HG02870 (cell line): ENCODE results near the gene DERL3.

ENCODE experiments used
- ATAC-seq: cut with Tn5 transposase; IDR thresholded peaks from one replicate; pipeline ENCODE4 v1.9.1; 2021; ENCODE audit warnings: mild to moderate bottlenecking, moderate library complexity; ENCODE audit not compliant: unreplicated experiment

DERL3 gene

DNA sequence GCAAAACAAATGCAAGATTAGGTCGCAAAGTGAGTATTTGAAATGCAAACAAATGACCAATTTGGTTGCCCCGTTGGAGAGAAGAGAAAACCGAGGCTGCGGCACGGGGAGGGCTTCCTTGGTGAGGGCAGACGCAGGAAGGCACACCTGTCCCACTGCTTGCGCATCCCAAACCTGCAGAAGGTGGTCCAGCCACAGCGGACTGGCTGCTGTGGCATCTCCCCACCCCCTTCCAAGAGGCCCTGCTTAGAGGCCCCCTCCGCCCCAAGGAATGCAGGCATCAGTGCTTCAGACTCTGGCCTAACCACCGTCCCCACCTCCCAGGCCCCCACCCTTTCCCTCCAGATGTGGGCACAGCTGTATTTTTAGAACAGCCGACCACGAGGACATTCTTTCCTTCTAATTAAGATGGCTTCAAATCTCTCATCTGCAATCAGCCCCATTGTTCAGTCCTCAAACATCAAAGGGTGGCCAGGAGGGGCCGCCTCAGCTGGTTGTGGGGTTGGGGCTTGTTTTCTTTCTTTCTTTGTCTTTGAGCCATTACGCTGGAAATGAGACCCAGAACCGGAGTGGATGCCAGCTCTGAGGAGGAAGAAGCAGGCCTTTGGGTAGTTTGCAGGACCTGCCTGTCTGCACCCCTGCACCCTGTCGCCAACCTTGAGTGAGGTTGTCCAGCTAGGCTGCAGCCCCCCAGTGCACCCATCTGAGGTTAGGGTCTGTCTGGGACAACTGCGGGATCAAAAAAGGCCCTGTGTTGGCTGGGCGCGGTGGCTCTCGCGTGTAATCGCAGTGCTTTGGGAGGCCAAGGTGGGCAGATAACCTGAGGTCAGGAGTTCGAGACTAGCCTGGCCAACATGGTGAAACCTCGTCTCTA, 9.4 kb upstream of the DERL3 start:
- no peak for ATAC-seq

DNA sequence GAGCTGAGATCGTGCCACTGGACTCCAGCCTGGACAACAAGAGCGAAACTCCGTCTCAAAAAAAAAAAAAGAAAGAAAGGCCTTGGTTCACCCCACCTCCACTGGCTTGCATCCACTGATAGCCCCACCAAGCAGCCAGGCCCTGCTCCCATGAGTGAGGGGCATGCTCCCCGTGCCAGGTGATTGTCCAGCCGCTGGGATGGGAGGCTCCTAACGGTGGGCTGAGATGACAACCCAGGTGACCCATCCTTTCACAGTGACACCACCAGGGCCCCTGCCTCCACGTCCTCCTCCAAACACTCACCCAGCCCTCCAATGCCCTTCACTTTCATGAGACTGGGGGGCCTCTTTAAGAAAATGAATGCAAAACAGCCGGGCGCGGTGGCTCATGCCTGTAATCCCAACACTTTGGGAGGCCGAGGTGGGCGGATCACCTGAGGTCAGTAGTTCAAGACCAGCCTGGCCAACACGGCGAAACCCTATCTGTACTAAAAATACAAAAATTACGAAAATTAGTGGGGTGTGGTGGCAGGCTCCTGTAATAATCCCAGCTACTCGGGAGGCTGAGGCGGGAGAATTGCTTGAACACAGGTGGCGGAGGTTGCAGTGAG, 8.6 kb upstream of the DERL3 start:
- no peak for ATAC-seq

DNA sequence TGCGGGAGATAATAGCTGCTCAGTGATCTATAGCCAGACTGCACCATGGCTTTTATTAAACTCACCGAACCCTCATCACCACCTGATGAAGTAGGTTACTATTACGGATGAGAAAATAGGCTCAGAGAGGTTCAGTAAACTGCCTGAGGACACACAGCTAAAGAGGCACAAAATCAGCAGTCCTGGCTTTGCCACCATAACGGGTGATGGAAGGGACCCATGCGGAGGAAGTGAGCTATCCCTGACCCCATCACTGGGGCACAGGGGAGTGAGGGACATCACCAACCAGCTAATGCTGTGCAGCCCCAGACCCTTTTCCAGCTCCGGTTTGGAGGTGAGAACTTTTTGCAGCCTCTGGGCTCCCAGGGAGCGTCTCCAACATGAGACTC, 7.3 kb upstream of the DERL3 start:
- ATAC-seq = no peak

DNA sequence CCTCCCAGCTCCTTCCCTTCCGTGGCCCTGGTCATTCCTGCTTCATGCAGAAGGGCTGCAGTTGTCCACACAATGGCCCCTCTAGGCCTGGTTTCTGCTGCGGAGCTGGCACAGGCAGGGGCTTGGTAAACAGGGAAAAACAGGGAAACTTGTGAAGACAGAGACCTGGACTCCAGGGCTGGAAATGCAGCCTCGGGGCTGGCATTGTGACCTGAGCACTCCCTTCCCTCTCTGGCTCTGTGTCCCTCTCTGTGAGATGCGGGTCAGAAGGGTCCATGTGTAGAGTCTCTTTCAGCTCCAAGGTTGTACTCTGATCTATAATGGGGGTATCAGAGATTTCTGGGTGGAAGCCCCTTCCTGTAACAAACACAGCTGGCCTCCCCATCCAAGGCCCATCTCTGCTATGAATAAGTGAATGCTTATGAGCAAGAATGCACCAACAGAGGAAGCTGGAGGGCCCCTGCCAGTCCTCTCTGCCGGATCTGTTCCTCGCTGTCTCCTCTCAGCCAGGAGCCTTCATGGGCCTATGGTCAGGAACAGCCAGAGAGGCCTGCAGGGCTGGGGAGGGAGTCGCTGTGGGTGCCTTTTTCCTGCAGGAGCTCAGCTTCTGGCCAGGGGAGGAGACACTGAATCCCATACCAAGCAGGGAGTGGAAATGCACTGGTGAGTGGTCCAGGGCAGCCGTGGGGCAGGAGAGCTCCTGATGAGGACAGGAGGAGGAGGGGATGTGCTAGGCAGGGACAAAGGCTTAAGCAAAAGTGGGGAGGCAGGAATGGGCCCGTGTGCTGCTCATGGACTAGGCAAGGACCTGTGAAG, 6.7 kb upstream of the DERL3 start:
- ATAC-seq = no peak

DNA sequence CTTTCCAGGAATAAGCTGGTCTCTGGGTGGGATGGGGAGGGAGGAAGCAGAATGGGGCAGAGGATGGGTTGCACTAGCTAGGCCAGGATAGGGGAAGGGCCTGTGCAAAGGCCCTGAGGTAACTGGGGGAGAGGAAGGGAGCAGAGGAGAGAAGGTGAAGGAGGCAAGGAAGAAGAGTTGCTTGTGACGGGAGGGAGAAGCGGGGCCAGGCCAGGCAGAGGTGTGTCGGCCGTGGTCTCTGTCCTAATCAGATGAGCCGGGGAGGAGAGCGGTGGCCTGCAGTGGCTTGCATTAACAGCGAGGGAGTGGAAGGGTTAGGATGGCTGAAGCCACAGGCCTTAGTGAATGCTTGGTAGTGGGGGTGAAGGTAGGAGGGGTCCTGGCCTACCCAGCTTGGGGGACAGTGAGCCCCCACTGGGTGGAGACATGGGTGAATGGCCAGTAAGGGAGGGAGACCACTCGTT, 6.0 kb upstream of the DERL3 start:
- ATAC-seq = no peak

DNA sequence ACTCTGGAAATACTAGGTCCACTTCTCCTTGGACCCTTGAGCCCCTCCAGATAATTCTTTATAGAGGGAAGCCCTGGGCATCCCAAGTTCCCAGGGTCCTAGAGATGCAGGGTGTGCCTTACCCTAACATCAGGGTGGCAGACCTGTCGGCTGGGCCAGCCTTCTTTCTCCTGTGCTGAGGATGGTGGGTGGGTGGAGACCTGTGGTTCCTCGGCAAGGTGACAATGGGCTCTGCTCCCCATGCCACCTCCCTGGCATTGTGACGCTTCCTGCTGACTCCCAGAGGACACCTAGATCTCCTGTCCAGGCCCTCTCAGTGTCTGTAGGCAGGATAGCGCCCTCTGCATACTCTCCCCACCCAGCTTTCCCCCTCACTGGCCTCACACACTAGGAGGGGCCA, 3.8 kb upstream of the DERL3 start:
- no peak for ATAC-seq

DNA sequence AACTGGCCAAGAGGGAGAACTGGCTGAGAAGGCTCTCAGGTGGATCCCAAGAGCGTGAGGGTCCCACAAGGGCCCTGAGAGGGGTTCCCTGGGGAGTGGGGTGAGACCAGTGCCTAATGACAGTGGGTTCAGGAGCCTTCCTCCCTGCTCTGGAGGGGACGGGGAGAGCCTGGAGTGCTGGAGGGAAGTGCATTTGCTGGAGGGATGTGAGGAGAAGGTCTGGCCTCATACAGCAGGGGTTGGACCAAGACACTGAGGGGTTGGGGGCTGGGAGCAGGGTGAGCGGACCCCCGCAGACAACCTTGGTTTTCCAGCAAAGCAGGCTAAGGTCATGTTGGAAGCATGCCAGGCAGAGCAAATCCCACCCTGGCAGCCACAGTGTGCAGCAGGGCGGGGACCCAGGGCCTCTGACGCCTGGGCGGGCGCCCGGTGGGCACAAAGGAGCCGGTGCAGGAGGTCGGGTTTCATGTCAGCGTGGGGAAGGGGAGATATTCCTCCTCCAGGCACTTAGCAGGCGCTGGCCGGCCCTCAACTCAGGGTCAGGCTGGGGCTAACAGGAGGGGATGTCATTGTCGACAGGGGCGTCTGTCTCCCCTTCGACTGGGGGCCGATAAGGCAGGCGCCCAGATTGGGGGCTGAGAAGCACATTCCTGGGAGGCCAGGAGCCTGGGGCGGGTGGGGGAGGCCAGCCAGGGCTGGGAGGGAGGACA, 3.1 kb upstream of the DERL3 start:
- no peak for ATAC-seq

DNA sequence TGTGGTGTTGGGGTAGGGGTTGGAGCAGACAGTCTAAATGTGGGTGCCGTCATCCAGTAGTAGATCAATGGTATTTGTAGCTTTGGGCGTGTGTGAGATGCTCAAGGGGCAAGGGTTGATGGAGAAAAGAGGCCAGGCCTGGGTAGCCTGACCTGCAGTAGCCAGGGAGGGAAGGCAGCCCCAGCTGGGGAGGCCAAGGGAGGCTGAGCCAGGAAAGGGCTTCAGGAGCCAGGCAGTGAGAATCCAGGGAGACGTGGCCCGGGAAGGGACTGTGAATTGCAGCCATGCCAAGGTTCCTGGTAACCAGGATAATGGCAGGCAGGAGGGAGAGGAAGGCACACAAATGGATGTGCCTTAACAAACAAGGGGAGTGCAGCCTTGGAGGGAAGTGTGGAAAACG, 2.5 kb upstream of the DERL3 start:
- no peak for ATAC-seq

DNA sequence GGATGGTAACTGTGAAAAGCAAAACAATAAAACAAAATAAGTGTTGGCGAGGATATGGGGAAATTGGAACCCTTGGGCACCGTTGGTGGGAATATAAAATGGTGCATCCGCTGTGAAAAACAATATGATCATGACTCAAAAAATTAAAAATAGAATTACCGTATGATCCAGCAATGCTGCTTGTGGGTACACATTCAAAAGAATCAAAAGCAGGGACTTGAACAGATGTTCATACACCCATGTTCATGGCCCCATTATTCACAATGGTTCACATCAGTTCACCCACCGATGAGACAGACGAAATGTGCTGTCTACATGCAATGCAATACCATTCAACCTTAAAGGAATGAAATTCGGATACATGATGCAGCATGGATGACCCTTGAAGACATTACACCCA, 1.2 kb upstream of the DERL3 start:
- ATAC-seq = no peak

DNA sequence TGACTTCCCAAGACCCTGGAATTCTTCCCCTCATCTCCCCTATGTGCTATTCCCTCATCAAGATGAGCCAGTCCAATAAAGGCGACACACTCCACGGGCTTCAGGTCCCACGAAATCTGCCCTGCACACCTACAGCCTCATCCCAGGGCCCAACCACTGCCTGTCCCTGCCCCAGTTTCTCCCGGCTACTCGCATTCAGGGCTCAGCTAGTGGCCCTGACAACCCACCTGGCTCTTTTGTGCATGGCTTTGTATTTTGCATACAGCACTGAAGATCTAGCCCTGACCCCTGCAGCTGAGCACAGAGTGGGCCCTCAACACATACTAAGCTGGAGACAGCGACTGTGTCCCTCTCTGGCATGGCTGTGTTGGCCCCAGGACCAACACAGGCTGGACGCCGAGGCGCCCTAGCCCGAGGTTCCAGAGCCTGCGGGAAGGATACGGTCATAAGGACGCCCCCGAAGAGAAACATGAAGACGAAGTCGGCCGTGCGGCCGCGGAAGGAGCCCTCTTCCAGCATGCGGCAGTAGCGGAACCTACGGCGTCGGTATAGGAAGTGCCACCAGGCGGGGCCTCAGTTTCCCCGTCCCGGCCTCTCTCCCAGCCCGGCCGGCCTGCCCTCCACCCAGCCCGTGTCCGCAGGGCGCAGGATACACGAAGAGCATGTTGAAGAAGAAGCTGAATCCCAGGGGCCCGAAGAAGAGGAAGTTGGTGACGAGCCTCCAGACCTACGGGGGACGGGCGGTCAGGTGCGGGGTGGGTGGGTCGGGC, 710 bp downstream of the DERL3 start:
- no peak for ATAC-seq

DNA sequence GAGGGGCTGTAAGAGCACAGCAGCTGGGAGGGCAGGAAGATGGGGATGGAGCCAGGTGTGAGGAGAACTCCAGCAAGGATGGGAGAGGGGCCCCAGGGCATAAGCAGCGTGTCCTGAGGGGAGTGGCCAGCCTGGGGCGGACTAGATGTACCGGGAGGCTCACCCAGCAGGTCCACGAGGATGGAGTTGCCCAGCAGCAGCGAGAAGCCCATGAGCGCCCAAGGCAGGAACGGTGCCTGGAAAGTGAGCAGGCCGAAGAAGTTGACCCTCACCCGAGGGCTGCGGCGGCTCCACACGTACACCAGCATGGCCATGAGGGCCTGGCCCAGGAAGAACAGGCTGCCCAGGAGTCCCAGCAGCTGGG, 1.3 kb downstream of the DERL3 start:
- no peak for ATAC-seq

DNA sequence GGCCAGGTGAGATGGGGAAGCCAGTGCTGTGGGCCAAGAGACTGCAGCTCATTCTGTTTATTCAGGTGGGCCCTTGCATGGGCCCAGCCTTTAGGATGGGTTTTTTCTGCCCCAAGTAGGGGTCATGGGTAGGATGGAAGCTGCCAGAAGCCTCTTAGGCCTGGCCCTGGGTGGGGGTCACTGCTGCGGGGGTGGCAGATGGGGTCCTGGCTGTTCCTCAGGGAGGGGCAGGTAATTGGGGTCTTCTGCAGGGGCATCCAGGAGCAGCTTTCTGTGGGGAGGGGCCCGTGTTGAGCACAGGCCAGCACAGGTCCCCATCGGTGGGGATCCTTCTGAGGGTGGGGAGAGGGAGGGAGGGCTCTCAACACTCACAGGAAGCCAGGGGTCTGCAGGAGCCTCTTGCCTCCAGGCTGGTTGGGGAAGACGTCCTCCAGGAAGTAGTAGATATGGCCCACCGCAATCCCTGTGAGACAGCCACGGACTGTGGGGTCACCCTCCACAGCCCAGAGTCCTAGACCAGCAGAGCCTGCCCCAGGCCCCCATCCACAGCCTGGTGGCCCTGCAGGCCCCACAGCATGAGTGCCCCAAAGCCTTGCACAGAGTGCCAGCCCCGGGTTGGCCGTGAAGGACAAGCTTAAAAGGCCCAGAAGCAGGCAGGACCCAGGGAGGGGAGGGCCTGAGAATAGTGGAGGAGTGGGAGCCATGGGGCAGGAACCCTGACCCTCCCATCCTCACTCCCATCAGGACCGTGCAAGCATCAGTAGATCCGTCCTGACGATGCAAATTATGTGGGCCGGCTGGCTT, 1.9 kb downstream of the DERL3 start:
- ATAC-seq = no peak

DNA sequence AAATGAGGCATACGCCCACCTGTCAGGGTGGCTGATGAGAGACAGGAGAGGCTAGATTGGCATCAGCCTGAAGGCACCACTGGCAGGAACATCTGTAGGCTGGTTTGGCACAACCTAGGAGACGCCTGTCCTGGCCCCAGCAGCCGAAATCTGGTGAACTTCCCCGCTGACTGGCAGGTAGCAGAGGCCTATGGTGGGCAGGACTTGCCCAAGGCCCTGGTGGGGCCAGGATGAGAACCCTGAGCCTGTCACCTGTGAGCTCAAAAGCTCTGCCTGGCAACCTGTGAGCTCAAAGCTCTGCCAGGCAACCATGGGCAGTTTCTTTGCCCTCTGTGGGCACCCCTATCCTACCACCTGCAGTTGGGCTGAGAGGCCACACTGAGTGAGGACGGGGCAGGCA, 2.5 kb downstream of the DERL3 start:
- no peak for ATAC-seq

DNA sequence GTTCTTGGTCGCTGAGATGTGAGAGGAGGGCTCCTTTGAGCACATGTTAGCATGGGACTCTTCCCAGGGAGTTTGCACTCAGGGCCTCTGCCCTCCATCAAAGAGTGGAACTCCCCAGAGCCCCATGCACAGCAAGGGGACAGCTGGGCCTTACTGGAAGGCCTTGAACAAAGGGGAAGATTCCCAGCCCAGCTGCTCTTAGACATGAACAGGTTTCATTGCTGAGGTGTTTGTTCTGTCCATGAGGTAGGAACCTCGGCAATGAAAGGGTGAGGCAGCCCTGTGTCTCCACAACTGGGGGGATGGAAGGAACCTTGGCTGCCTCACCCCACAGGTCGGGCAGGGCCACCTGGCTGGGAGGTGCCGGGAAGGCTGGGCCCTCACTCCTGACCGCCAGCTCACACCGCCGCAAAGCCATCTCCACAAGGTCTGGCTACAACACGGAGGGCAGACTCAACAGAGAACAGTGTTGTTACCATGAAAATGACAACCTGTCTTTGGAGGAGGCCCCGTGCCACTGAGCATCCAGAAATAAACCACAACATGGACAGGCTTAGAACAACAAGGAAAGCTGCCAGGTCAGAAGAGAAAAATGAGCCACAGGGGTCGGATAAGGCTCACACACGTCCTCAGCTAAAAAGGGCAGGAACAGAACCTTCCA, 3.2 kb downstream of the DERL3 start:
- ATAC-seq = no peak

DNA sequence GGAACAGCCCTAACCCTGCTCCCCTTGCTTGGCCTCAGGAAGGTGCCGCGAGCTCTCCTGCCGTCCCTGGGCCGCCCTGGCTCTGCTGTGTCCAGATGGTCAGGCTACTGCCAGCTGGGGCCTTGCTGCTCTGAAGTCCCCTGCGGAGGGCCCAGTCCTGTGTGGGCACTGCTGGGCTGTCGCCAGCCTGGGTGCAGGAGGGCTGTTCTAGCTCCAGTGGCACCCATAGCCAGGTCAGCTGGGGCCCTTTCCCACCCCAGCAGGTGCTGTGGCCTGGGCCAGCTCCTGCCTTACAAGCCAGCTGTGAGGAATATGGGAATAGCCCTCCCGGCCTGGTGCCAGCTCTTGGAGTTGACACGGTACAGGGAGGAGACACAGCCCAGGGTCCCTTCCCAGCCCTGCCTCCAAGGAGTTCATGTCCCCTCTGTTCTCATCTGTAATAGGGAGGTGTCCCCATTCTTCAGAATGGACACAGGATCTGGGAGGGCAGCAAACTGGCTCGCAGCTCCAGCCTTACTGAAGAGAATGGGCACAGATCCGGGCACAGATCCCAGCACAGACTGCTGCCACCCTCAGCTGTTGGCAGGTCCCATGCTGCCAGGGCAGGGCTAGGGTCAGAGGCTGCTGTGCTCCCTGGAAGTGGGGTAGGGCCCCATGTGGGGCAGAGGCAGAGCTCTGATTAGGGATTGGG, 3.9 kb downstream of the DERL3 start:
- no peak for ATAC-seq

DNA sequence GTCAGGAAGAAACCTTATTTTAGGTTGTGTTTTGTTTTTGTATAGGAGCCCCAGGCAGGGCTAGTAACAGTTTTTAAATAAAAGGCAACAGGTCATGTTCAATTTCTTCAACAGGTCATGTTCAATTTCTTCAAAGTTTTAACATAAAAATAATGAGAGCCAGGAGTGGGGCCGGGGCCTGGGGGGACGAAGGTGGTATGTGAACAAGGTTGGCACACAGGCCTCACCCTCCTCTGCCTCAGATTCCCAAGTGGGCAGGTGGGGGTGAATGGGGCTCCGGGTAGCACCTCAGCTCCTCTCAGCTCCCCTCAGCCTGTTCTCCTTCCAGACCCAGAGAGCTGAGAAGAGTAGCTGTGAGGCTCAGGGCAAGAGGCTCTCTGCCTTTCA, 4.4 kb downstream of the DERL3 start:
- no peak for ATAC-seq

DNA sequence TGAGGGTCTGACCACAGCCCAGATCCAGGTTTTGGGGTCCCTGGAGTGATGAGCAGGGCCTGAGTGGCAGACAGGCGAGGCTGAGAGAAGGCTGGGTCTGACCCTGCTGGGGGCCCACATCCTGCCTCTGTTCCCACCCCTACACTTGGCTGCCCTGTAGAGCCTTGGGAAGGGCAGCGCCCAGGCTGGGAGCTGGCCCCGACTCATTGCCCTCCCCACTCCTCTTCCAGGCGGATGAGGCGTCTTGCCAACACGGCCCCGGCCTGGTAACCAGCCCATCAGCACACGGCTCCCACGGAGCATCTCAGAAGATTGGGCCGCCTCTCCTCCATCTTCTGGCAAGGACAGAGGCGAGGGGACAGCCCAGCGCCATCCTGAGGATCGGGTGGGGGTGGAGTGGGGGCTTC, 4.9 kb downstream of the DERL3 start:
- ATAC-seq = no peak

DNA sequence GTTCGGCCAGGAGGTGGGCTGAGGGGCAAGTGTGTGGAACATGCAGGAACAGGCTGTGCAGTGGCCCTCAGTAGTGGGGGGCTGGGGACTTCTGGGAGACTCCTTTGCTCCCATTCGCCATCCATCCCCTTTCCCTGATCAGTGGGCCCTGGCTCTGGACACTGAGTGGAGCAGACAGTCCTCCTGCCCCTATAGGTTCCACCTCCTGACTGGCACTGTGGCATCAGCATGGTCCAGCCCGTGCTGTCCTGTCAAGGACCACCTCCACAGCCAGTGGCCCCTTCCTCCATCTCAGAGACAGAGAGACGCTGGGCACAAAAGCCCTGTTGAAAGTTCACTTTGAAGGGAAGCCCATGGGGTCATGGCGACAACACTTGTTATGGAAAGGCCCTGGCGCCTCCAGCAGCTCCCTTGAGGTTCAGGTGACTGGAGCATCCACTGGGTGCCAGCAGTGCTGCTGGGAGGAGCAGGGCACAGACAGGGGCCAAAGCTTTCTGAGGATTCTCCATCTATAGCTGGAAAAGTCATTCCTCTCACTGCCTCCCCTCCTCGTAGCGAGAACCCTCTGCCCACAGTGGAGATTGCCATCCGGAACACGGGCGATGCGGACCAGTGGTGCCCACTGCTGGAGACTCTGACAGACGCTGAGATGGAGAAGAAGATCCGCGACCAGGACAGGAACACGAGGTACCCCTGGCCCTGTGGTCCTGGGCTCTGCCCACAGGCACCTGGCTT, 5.6 kb downstream of the DERL3 start:
- ATAC-seq = no peak
